Ishikawa (cell line): Measurements from ENCODE around the gene PTPRM.

Experiments
- CEBPB ChIP-seq: IDR thresholded peaks from 2 replicates; pipeline ENCODE4 v1.6.1; 2012
- CREB1 ChIP-seq: IDR thresholded peaks from 2 replicates; pipeline ENCODE4 v1.6.1; 2012; ENCODE audit warnings: low read depth
- EGR1 ChIP-seq: IDR thresholded peaks from 2 replicates; pipeline ENCODE4 v1.6.1; 2012
- EP300 ChIP-seq: IDR thresholded peaks from 2 replicates; pipeline ENCODE4 v1.6.1; 2012; ENCODE audit warnings: borderline replicate concordance
- FOXM1 ChIP-seq: IDR thresholded peaks from 2 replicates; pipeline ENCODE4 v1.6.1; 2012; ENCODE audit warnings: low read depth, borderline replicate concordance
- MAX ChIP-seq: IDR thresholded peaks from 2 replicates; pipeline ENCODE4 v1.6.1; 2012
- NFIC ChIP-seq: IDR thresholded peaks from 2 replicates; pipeline ENCODE4 v1.6.1; 2012
- RAD21 ChIP-seq: IDR thresholded peaks from 2 replicates; pipeline ENCODE4 v1.6.1; 2012; ENCODE audit warnings: low read depth
- REST ChIP-seq: IDR thresholded peaks from 2 replicates; pipeline ENCODE4 v1.6.1; 2012; ENCODE audit warnings: low read depth, mild to moderate bottlenecking
- TAF1 ChIP-seq: IDR thresholded peaks from 2 replicates; pipeline ENCODE4 v1.6.1; 2012; ENCODE audit warnings: low read depth, mild to moderate bottlenecking
- TCF12 ChIP-seq: IDR thresholded peaks from 2 replicates; pipeline ENCODE4 v1.6.1; 2012; ENCODE audit warnings: low read depth
- TEAD4 ChIP-seq: IDR thresholded peaks from 2 replicates; pipeline ENCODE4 v1.6.1; 2012
- USF1 ChIP-seq: IDR thresholded peaks from 2 replicates; pipeline ENCODE4 v1.6.1; 2012
- YY1 ChIP-seq: IDR thresholded peaks from 2 replicates; pipeline ENCODE4 v1.6.1; 2012; ENCODE audit warnings: low read depth
- ZBTB7A ChIP-seq: IDR thresholded peaks from 2 replicates; pipeline ENCODE4 v1.6.1; 2012; ENCODE audit warnings: low read depth

PTPRM gene

GRCh38 chr18:7723558-7723957, 156.4 kb downstream of the PTPRM start:
- TF ChIP-seq EGR1 (no peak), ZBTB7A (no peak), TCF12 (no peak), TAF1 (no peak), USF1 (no peak), EP300 (no peak), FOXM1 (no peak), CEBPB (no peak), TEAD4 (no peak), RAD21 (no peak), CREB1 (no peak), YY1 (no peak), MAX (no peak), NFIC (no peak)

- TF ChIP-seq CREB1 = no peak
- TF ChIP-seq EP300 = no peak
- no peak for TF ChIP-seq YY1
- no peak for TF ChIP-seq RAD21
- no peak for TF ChIP-seq MAX
- TF ChIP-seq TCF12 = no peak
- TF ChIP-seq CEBPB = no peak
- no peak for TF ChIP-seq FOXM1
- no peak for TF ChIP-seq REST
- no peak for TF ChIP-seq USF1
- TF ChIP-seq EGR1 = no peak
- no peak for TF ChIP-seq TAF1
- TF ChIP-seq TEAD4 = no peak
- no peak for TF ChIP-seq NFIC
- no peak for TF ChIP-seq ZBTB7A
Measured at GRCh38 chr18:7725473-7725872, 158.4 kb downstream of the PTPRM start.

GRCh38 chr18:7725897-7726296, 158.8 kb downstream of the PTPRM start:
- TF ChIP-seq NFIC = no peak
- no peak for TF ChIP-seq TEAD4
- no peak for TF ChIP-seq ZBTB7A
- no peak for TF ChIP-seq REST
- TF ChIP-seq FOXM1 = no peak
- no peak for TF ChIP-seq YY1
- TF ChIP-seq TAF1 = no peak
- no peak for TF ChIP-seq USF1
- TF ChIP-seq EGR1 = no peak
- no peak for TF ChIP-seq CEBPB

- TF ChIP-seq REST (no peak), CEBPB (no peak), USF1 (no peak), ZBTB7A (no peak), RAD21 (no peak), EP300 (no peak), FOXM1 (no peak), MAX (no peak), CREB1 (no peak), TEAD4 (no peak), YY1 (no peak), TCF12 (no peak), NFIC (no peak), TAF1 (no peak), EGR1 (no peak)
Measured at GRCh38 chr18:7726522-7726921, 159.4 kb downstream of the PTPRM start.
